Fibroblast of the aortic adventitia (primary cell): ENCODE measurements around the gene MYH10. TPM values are rescaled to one million over a fixed set of nuclear protein-coding genes. Genes with fewer than 3 reads are reported as not detected.

Experiments
- DNase-seq: peaks from one replicate; pipeline ENCODE4 v3.0.0-alpha.2; 2010; ENCODE audit warnings: low read depth
- H3K4me3 ChIP-seq: 2 replicates; pipeline ENCODE4 v1.5.1; 2011; ENCODE audit warnings: low read depth, mild to moderate bottlenecking, control low read depth, low read length, moderate library complexity
- total RNA-seq: library from RNA; depleted of rRNA; stranded (reverse); fragments of >200 nt; gene quantifications from 2 replicates; pipeline ENCODE4 v1.2.3, GENCODE V29; 2012; ENCODE audit warnings: low replicate concordance
- TF ChIP-seq, protein P1 (sequence below): IDR thresholded peaks from 2 replicates; pipeline ENCODE4 v1.5.1; 2011; ENCODE audit warnings: mild to moderate bottlenecking, low read length, control low read depth, inconsistent platforms; ENCODE audit not compliant: insufficient read depth

Gene MYH10
- total RNA-seq, 1 donor = 85.7 TPM

DNA sequence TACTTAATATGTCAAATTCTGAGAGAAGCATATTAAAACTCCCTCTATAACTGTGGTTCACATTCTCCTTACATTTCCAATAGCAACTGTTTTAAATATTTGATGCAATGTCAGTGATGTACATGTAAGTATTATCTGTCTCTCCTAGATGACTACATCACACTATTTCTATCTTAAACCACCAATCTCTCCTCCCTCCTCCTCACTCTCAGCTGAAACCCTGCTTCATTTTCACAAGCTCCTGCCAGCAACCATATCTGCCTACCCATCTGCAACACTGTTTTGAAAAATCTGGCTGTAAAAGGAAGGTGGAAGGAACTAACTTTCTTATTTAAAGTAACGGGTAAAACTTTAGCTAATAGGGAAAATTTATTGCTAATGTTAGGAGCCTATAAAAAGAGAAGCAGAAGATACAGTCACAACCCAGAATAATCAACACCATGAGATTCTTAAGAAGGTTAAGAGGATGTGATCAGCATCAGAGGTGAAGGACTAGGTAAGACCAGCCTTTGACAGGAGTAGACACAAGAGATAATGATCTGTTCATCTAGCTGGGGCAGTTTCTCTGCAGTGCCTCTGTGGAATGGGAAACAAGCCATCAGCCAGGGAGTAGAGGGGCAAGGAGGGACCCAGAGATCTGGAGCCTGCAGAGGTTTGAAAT lies 31.0 kb downstream of the MYH10 start:
- TF ChIP-seq, protein P1, sequence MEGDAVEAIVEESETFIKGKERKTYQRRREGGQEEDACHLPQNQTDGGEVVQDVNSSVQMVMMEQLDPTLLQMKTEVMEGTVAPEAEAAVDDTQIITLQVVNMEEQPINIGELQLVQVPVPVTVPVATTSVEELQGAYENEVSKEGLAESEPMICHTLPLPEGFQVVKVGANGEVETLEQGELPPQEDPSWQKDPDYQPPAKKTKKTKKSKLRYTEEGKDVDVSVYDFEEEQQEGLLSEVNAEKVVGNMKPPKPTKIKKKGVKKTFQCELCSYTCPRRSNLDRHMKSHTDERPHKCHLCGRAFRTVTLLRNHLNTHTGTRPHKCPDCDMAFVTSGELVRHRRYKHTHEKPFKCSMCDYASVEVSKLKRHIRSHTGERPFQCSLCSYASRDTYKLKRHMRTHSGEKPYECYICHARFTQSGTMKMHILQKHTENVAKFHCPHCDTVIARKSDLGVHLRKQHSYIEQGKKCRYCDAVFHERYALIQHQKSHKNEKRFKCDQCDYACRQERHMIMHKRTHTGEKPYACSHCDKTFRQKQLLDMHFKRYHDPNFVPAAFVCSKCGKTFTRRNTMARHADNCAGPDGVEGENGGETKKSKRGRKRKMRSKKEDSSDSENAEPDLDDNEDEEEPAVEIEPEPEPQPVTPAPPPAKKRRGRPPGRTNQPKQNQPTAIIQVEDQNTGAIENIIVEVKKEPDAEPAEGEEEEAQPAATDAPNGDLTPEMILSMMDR = no peak
- no peak overlapping the region for H3K4me3 ChIP-seq
- DNase-seq = no peak

DNA sequence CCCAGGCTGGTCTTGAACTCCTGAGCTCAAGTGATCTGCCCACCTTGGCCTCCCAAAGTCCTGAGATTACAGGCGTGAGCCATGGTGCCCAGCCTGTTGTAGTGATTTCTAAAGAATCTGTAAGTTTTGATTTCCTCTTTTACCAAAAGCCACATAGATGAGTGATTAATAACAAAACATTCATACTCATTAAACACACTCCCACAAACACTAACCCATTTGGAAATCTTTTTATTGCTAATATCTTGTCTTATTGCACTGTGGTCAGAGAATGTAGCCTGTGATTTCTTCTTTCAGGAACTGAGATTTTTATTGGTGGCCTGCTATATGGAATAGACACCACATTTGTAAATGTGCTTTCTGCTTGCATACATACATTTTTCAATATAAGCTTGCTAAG lies 31.6 kb downstream of the MYH10 start:
- H3K4me3 ChIP-seq = no peak overlapping the region
- TF ChIP-seq, protein P1 = no peak
- no peak for DNase-seq

DNA sequence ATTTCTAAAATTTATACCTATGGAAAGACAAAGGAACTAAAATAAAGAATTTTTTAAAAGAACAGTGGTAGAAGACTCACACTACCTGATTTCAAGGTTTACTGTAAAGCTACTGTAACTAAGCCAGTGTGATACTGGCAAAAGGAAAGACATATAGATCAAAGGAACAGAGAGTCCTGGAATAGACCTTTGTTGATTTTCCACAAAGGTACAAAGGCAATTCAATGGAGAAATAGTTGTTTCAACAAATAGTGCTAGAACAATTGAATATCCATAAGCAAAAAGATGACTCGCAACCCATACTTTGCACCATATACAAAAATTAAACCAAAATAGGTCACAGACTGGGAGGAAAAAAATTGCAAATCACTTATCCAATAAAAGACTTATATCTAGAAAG lies 36.7 kb downstream of the MYH10 start:
- H3K4me3 ChIP-seq = no peak overlapping the region
- DNase-seq = no peak
- TF ChIP-seq, protein P1 = no peak

DNA sequence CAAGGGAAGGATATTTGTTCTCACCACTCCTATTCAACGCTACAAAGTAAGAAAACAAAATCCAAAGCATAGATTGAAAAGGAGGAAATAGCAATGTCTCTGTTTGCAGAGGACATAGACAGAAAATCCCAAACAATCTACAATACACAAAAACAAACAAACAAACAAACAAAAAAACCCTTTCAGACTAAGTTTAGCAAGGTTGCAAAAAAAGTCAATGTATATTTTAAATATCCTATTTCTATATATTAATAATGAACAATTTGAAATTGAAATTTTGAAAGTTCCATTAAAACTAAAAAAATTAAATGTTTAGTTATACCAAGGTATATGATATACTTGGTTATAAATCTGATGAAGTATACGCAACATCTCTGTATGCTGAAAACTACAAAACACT lies 37.2 kb downstream of the MYH10 start:
- H3K4me3 ChIP-seq = no peak overlapping the region
- DNase-seq = no peak
- TF ChIP-seq, protein P1 = no peak

DNA sequence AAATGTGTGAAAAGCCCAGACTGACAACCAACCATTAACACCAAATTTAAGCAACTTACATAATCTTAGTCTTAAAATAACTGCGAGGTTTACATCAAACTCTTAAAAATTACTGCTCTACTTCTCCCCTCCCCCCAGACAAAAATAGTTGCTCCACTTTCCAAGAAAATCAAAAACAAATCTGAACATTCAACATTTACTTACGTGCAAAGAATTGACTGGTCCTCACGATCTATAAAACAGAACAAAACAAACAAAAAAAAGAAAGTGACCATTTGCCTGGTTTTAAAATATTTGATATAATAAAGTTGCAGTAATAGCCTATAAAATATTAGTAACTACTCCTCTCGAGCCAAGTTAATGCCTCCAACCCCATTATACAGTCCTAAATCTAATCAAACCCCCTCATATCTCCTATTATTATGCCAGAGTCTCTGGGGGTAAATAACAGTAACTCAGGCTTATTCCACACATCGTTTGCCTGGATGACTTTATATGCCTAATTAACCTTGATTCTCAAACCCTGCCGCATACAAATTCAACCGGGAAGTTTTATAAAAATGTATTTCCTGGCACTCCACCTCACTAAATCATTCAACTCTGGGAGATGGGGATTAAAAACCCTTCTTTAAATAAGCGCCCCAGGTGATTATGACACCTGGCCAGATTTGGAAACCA lies 41.5 kb downstream of the MYH10 start:
- H3K4me3 ChIP-seq = no peak overlapping the region
- TF ChIP-seq, protein P1 = no peak
- no peak for DNase-seq

DNA sequence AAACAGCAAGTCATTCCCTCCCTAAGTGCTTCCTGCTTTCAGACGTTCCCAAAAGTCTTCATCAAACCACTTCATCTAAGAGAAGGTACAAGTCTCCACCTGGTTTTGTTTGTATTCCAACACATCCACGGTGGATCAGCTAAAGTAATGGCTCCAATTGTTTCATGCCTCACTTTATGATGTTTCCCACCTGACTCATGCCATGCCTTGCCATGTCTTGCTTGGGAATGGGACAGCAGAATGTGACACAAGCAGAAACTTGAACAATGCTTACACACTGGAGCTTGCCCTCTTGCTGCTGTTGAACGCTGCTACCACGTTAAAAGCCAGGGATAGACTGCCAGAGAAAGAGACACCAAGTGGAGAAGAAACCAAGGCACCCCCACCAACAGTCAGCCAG lies 43.8 kb downstream of the MYH10 start:
- no peak overlapping the region for H3K4me3 ChIP-seq
- TF ChIP-seq, protein P1 = no peak
- DNase-seq = no peak
